Endothelial cell (in vitro differentiated cells): ENCODE data around the gene ONECUT2. TPM values are rescaled to one million over a fixed set of nuclear protein-coding genes. Genes with fewer than 3 reads are reported as not detected.
A peak's percentile ranks its signal among the peaks of the same experiment; 100 is the strongest.

ENCODE experiments used
- DNase-seq: peaks from one replicate; pipeline ENCODE4 v3.0.0; 2021; ENCODE audit warnings: low spot score
- H3K27ac Mint-ChIP-seq: one replicate; pipeline ENCODE4 v1.8.0; 2021; ENCODE audit warnings: mixed read lengths, inconsistent platforms; ENCODE audit not compliant: unreplicated experiment
- H3K27me3 Mint-ChIP-seq: one replicate; pipeline ENCODE4 v1.8.0; 2021; ENCODE audit warnings: mild to moderate bottlenecking, moderate library complexity, mixed read lengths, inconsistent platforms; ENCODE audit not compliant: unreplicated experiment
- H3K36me3 Mint-ChIP-seq: one replicate; pipeline ENCODE4 v1.8.0; 2021; ENCODE audit warnings: mild to moderate bottlenecking, low read depth, mixed read lengths, inconsistent platforms; ENCODE audit not compliant: unreplicated experiment
- H3K4me1 Mint-ChIP-seq: one replicate; pipeline ENCODE4 v1.8.0; 2021; ENCODE audit warnings: mild to moderate bottlenecking, mixed read lengths, inconsistent platforms; ENCODE audit not compliant: unreplicated experiment
- H3K4me3 Mint-ChIP-seq: one replicate; pipeline ENCODE4 v1.8.0; 2021; ENCODE audit warnings: mild to moderate bottlenecking, mixed read lengths, inconsistent platforms; ENCODE audit not compliant: unreplicated experiment
- H3K9me3 Mint-ChIP-seq: one replicate; pipeline ENCODE4 v1.8.0; 2021; ENCODE audit warnings: mixed read lengths, inconsistent platforms; ENCODE audit not compliant: unreplicated experiment
- CTCF ChIP-seq: fragments of 200-600 bp; sonication (generic); IDR thresholded peaks from one replicate; pipeline ENCODE4 v1.5.0; 2021; ENCODE audit warnings: antibody characterized with exemption; ENCODE audit not compliant: unreplicated experiment
- total RNA-seq: library from RNA; stranded (reverse); fragmentation: NEBNext Ultra II Directional; extraction: Animal tissue kit (Norgen Biotek cat#: 25700); gene quantifications from one replicate; pipeline ENCODE4 v1.2.1, GENCODE V29; 2021; ENCODE audit not compliant: unreplicated experiment

Gene ONECUT2
- total RNA-seq, 1 donor from 2014 or later, result 1.1 TPM

GRCh38 chr18:57445488-57446319, 10.5 kb downstream of the ONECUT2 start:
- H3K27ac Mint-ChIP-seq, result no peak overlapping the region
- TF ChIP-seq CTCF, result no peak
- H3K9me3 Mint-ChIP-seq, result no peaks in the 10 kb centered on the region
- peaks cover 38% of the 10 kb centered on the region for H3K4me1 Mint-ChIP-seq
- H3K27me3 Mint-ChIP-seq, result peaks cover 29% of the 10 kb centered on the region
- no peak for DNase-seq
- peaks cover 3% of the 10 kb centered on the region for H3K36me3 Mint-ChIP-seq
- no peak overlapping the region for H3K4me3 Mint-ChIP-seq

GRCh38 chr18:57446322-57446721, 11.1 kb downstream of the ONECUT2 start:
- peak; percentile 48 for TF ChIP-seq CTCF
- no peak overlapping the region for H3K4me3 Mint-ChIP-seq
- peaks cover 22% of the 10 kb centered on the region for H3K27me3 Mint-ChIP-seq
- peaks cover 3% of the 10 kb centered on the region for H3K36me3 Mint-ChIP-seq
- peak; percentile 69 for DNase-seq
- H3K27ac Mint-ChIP-seq, result no peak overlapping the region
- H3K9me3 Mint-ChIP-seq, result no peaks in the 10 kb centered on the region
- H3K4me1 Mint-ChIP-seq, result peaks cover 37% of the 10 kb centered on the region

- peaks cover 3% of the 10 kb centered on the region for H3K36me3 Mint-ChIP-seq
- peaks cover 16% of the 10 kb centered on the region for H3K27me3 Mint-ChIP-seq
- H3K4me1 Mint-ChIP-seq, result peaks cover 33% of the 10 kb centered on the region
- no peak overlapping the region for H3K4me3 Mint-ChIP-seq
- H3K9me3 Mint-ChIP-seq, result no peaks in the 10 kb centered on the region
- H3K27ac Mint-ChIP-seq, result no peak overlapping the region
- DNase-seq, result peak; percentile 92
- peak; percentile 44 for TF ChIP-seq CTCF
Observed at GRCh38 chr18:57447154-57447621, 12.0 kb downstream of the ONECUT2 start.

GRCh38 chr18:57455576-57456129, 20.5 kb downstream of the ONECUT2 start:
- DNase-seq, result no peak
- Mint-ChIP-seq H3K27me3 (no peaks in the 10 kb centered on the region), H3K27ac (no peak overlapping the region)

More at GRCh38 chr18:57455576-57456129, 20.5 kb downstream of the ONECUT2 start:
- H3K4me1 Mint-ChIP-seq, result no peaks in the 10 kb centered on the region
- no peak for TF ChIP-seq CTCF
- H3K4me3 Mint-ChIP-seq, result no peak overlapping the region
- no peaks in the 10 kb centered on the region for H3K9me3 Mint-ChIP-seq
- no peaks in the 10 kb centered on the region for H3K36me3 Mint-ChIP-seq
